GM12878 (cell line): ENCODE data around the gene JMJD6. TPM values are rescaled to one million over a fixed set of nuclear protein-coding genes. Genes with fewer than 3 reads are reported as not detected.

Experiments
- BRCA1 ChIP-seq: IDR thresholded peaks from 2 replicates; pipeline ENCODE4 v1.6.1; 2011; ENCODE audit warnings: low read depth, low read length, improper control_type of control experiment
- KDM1A ChIP-seq: fragments of 200-600 bp; sonication (generic); IDR thresholded peaks from 2 replicates; pipeline ENCODE4 v1.6.1; 2016; ENCODE audit warnings: borderline replicate concordance
- SUZ12 ChIP-seq: fragments of 200-600 bp; sonication (generic); IDR thresholded peaks from one replicate; pipeline ENCODE4 v1.6.1; 2018; ENCODE audit warnings: antibody characterized with exemption, mild to moderate bottlenecking; ENCODE audit not compliant: unreplicated experiment
- ZSCAN29 ChIP-seq: fragments of 450-650 bp; IDR thresholded peaks from 2 replicates; pipeline ENCODE4 v1.6.1; 2017; ENCODE audit warnings: mild to moderate bottlenecking, moderate library complexity
- polyA plus RNA-seq, 11 experiments: library from polyadenylated mRNA; depleted of rRNA in 4 of 11; unstranded in 6 of 11; stranded (reverse) in 5 of 11; fragments of >200 nt; fragmentation: Nextera tagmentation in 4 of 11; fragmentation: Illumina TruSeq in 1 of 11; extraction: Ambion mirVana in 4 of 11; extraction: Trizol in 1 of 11; gene quantifications; 1 replicate in 1 of 11; 2 replicates in 10 of 11; pipeline versions ENCODE4 v1.2.1 to v1.2.3, GENCODE V29; 2011 to 2016; ENCODE audit warnings: inconsistent platforms in 2 of 11, missing spikeins in 2 of 11, low read depth in 1 of 11
- total RNA-seq, 4 experiments: library from RNA; depleted of rRNA in 3 of 4; stranded (reverse); fragments of >200 nt in 3 of 4; fragmentation: Illumina TruSeq in 1 of 4; extraction: Trizol in 1 of 4; gene quantifications; 2 replicates each; pipeline versions ENCODE4 v1.2.1 to v1.2.3, GENCODE V29; 2013 to 2021
- TF ChIP-seq, protein P1 (sequence below): fragments of 450-650 bp; IDR thresholded peaks from 2 replicates; pipeline ENCODE4 v1.6.1; 2017; ENCODE audit warnings: antibody characterized with exemption, mild to moderate bottlenecking, moderate library complexity
- TF ChIP-seq, protein P2 (sequence below): fragments of 450-650 bp; IDR thresholded peaks from 2 replicates; pipeline ENCODE4 v1.6.1; 2016; ENCODE audit warnings: mild to moderate bottlenecking
- TF ChIP-seq, protein P3 (sequence below): IDR thresholded peaks from 2 replicates; pipeline ENCODE4 v1.6.1; 2011; ENCODE audit warnings: mild to moderate bottlenecking, low read depth, low read length, moderate library complexity; ENCODE audit not compliant: insufficient replicate concordance
- TF ChIP-seq, protein P4 (sequence below): fragments of 450-650 bp; formaldehyde crosslinking; IDR thresholded peaks from 2 replicates; pipeline ENCODE4 v1.4.0; 2022; ENCODE audit warnings: mild to moderate bottlenecking, moderate library complexity

JMJD6 gene
- total and polyA plus RNA-seq, 10 of the 15 experiments (the other 5 are each of a cell fraction or from before 2014, with no cell fraction given), result 1.2 to 36.0 (median 22.2) TPM

DNA sequence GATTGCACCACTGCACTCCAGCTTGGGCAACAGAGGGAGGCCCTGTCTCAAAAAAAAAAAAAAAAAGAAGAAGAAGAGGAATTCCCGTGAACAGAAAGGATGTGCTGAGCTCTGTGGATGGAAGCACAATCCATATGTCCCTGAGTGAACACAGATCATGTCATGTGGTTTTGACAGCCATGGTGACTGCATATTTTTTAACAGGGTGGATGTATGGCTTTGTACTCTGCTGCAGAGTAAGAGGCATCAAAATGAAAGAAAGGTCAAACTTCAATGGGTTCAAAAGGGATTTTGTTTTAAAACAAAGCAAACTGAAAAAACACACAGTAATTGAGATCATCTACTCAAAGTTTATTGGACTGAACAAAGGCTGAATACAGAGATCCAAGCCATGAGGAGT is 47.2 kb downstream of the JMJD6 start (continued):
- TF ChIP-seq, protein P1, sequence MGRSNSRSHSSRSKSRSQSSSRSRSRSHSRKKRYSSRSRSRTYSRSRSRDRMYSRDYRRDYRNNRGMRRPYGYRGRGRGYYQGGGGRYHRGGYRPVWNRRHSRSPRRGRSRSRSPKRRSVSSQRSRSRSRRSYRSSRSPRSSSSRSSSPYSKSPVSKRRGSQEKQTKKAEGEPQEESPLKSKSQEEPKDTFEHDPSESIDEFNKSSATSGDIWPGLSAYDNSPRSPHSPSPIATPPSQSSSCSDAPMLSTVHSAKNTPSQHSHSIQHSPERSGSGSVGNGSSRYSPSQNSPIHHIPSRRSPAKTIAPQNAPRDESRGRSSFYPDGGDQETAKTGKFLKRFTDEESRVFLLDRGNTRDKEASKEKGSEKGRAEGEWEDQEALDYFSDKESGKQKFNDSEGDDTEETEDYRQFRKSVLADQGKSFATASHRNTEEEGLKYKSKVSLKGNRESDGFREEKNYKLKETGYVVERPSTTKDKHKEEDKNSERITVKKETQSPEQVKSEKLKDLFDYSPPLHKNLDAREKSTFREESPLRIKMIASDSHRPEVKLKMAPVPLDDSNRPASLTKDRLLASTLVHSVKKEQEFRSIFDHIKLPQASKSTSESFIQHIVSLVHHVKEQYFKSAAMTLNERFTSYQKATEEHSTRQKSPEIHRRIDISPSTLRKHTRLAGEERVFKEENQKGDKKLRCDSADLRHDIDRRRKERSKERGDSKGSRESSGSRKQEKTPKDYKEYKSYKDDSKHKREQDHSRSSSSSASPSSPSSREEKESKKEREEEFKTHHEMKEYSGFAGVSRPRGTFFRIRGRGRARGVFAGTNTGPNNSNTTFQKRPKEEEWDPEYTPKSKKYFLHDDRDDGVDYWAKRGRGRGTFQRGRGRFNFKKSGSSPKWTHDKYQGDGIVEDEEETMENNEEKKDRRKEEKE, result no peak
- TF ChIP-seq KDM1A (no peak), ZSCAN29 (no peak), BRCA1 (no peak), SUZ12 (no peak)
- TF ChIP-seq, protein P2, sequence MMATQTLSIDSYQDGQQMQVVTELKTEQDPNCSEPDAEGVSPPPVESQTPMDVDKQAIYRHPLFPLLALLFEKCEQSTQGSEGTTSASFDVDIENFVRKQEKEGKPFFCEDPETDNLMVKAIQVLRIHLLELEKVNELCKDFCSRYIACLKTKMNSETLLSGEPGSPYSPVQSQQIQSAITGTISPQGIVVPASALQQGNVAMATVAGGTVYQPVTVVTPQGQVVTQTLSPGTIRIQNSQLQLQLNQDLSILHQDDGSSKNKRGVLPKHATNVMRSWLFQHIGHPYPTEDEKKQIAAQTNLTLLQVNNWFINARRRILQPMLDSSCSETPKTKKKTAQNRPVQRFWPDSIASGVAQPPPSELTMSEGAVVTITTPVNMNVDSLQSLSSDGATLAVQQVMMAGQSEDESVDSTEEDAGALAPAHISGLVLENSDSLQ, result no peak
- TF ChIP-seq, protein P3, sequence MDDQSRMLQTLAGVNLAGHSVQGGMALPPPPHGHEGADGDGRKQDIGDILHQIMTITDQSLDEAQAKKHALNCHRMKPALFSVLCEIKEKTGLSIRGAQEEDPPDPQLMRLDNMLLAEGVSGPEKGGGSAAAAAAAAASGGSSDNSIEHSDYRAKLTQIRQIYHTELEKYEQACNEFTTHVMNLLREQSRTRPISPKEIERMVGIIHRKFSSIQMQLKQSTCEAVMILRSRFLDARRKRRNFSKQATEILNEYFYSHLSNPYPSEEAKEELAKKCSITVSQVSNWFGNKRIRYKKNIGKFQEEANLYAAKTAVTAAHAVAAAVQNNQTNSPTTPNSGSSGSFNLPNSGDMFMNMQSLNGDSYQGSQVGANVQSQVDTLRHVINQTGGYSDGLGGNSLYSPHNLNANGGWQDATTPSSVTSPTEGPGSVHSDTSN, result no peak
- TF ChIP-seq, protein P4, sequence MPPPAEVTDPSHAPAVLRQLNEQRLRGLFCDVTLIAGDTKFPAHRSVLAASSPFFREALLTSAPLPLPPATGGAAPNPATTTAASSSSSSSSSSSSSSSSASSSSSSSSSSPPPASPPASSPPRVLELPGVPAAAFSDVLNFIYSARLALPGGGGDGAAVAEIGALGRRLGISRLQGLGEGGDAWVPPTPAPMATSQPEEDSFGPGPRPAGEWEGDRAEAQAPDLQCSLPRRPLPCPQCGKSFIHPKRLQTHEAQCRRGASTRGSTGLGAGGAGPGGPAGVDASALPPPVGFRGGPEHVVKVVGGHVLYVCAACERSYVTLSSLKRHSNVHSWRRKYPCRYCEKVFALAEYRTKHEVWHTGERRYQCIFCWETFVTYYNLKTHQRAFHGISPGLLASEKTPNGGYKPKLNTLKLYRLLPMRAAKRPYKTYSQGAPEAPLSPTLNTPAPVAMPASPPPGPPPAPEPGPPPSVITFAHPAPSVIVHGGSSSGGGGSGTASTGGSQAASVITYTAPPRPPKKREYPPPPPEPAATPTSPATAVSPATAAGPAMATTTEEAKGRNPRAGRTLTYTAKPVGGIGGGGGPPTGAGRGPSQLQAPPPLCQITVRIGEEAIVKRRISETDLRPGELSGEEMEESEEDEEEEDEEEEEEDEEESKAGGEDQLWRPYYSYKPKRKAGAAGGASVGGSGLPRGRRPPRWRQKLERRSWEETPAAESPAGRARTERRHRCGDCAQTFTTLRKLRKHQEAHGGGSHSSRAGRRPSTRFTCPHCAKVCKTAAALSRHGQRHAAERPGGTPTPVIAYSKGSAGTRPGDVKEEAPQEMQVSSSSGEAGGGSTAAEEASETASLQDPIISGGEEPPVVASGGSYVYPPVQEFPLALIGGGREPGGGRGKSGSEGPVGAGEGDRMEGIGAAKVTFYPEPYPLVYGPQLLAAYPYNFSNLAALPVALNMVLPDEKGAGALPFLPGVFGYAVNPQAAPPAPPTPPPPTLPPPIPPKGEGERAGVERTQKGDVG (CRISPR knock-in tag), result no peak
